Dedifferentiated amniotic fluid mesenchymal stem cell (primary cell): Measurements from ENCODE around the gene OPRL1.

Source experiments
- DNase-seq: peaks from one replicate; pipeline ENCODE4 v3.0.0-alpha.2; 2016; ENCODE audit errors: extremely low spot score

The OPRL1 gene

DNA sequence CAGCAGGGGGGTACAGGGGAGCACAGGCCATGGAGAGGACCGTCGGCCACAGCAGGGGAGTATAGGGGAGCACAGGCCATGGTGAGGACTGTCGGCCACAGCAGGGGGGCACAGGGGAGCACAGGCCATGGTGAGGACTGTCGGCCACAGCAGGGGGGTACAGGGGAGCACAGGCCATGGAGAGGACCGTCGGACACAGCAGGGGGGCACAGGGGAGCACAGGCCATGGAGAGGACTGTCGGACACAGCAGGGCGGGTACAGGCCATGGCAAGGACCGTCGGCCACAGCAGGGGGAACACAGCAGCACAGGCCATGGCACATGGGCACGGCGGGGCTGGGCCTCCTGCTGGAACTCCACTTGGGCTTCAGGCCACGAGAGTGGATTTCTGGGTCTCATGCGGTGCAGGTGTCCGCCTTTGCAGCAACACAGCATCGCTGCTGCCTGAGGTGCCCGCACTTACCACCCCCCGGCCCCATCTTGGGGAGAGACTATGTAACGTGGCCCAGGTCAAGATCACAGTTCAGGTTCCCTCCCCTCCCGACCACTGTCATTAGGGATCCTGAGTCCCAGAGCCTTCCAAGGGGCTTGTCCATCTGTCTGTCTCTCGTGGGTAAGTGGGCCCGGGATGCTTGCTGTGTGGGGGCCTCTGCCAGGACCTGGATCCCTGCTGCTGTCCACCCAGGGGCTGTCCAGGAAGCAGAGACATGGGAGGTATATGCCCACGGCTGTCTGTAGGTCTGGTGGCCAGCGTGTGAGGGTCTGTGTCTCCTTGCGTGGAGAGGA is 25.0 kb downstream of the OPRL1 start:
- DNase-seq: no peak

DNA sequence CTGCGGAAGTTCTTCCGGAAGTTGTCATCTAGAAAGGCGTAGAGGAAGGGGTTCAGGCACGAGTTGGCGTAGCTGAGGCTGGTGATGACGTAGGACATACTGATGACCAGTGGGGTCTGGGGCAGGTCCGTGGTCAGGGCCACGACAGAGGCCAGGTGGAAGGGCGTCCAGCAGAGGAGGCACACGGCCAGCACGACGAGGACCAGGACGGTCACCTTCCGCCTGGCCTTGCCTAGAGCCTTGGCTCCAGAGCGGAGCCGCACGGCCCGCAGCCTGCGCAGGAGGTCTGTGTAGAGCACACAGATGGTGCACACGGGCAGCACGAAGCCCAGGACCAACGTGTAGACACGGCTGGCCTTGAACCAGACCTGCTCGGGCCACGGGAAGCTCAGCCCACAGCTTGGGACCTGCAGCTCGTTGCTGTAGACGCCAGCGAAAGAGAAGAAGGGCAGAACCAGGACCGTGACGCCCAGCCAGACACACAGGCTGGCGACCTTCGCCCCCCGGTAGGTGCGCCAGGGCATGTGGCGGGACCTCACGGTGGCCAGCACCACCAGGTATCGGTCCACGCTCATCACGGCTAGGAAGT is 26.1 kb downstream of the OPRL1 start:
- DNase-seq: no peak

DNA sequence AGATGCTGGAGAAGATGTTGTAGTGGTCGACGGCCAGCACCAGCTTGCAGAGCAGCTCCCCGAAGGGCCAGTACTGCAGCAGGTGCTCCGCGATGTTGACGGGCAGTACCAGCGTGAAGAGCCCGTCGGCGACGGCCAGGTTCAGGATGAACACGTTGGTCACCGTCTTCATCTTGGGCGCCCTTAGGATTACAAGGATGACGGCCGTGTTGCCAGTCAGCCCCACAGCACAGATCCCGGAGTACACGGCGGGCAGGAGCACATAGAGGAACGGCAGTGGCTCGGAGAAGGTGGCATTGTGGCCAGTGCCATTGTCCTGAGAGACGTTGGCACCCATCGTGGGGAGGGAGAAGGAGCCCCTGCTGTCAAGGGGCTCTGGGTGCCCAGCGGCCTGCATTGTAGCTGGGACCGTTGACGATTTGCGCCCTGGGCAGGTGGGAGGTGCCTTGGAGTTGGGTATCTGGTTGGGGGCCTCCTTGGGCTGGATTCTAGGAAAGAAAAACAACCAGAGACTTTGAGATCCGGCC is 26.6 kb downstream of the OPRL1 start:
- no peak for DNase-seq

DNA sequence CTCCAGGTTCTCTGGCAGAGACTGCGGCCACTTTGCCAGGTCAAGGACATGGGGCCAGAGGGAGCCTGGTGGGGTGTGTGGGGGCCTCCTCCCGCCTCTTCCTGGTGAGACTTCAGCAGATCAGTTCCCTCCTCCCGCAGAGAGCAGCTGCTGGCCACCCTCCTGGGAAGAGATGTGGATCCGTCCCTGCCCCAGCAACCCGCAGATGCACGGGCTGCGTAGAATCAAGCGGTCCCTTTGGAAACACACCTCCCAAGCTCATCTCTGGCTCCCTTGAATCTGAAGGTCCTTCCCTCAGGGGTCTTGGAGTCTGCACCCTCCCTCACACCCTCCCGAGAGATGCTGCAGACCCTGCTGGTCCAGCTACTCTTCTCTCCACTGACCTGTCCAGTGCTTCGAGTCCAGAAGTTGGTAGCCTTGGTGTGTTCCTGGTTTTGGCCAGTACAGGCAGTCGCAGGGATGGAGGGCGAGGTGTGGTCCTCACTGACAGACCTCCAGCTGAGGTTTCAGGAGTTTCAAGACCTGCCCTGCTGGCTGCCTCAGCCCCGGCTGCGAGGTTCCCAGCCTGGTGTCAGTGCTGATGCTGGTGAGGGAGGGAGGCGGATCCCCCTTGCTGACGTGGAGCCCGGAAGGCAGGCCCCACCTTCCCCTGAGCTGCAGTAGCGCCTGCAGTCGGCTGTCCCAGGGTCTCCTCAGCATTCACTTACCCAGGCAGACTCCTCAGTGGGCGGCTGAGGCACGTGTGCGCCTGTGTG is 27.3 kb downstream of the OPRL1 start, which contains the start of gene NPBWR2:
Gene NPBWR2 (minus strand): TSS at position 585 of the 755 bp plus-strand sequence. CDS start 734 bp downstream, outside the sequence.
- no peak for DNase-seq

DNA sequence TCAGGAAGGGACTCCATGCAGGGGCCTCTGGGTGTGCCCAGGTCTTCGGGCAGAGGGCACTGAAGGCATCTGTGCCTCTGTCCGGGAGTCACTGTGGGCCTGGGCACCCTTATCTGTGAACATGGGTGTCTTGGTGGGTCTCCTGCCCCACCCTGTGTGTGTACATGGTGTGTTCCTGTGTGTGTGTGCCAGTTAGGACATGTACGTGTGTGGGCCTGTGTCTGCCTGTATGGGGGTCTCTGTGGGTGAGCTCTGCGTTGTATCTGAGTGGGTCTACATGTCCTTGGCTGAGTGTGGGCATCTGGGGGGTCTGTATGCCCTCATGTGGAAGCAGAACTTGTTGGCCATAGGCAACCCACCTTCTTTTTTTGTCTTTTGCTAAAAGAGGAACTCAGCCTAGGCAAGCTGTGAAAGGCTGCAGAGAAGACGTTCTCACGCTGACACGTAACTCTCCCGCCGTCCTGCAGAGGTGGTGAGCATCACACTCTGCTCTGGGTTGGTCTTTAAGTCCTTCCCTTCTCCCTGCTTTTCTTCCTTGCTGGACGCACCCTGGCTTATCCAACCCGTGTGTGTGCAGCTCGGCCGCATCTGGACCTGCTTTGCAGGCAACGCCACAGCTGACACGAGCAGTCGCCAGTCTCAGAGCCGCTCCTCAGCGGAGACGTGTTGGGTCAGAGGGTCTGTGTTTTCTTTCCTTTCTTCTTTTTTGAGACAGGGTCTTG is 28.0 kb downstream of the OPRL1 start:
- DNase-seq: no peak

DNA sequence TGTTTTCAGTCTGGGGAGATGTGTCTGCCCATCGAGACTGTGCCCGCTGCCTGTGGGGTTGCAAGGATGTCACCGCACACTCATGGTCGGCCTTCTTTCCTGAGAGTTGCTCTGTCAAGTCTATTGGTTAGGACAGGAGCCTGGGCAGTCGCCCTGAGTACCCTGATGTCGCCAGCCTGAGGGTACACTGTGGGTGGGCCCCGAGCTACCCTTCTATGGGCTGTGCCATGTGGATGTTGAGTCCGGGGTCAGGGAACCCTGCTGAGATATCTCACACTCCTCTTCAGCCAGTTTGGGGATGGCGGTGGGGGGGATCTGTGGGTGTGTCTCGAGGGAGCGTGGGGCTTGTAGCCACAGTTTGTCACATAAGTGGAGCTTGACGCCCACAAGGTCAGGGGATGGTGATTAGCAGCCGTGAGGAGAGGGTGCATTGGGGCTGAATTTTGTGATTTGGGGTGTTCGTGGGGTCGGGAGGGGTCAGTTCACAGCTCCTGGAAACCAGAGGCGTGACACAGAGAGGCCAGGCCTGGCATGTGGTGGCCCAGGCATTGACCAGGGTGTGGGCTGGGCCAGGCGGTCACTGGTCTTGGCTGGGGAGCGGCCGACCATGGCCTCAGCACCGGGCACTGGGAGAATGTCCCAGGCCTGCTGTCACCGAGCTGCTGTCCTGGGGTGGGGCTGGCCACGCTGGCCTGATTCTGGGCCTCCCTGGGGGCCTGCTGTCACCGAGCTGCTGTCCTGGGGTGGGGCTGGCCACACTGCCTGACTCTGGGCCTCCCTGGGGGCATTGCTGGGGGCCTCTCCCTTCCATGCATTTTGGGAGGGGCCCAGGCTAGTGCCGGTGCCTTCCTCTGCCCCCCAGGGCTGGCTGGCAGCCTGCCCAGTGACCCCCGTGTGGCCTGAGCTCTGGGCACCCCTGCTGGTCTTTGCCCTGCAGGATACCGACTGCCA is 29.1 kb downstream of the OPRL1 start:
- no peak for DNase-seq

DNA sequence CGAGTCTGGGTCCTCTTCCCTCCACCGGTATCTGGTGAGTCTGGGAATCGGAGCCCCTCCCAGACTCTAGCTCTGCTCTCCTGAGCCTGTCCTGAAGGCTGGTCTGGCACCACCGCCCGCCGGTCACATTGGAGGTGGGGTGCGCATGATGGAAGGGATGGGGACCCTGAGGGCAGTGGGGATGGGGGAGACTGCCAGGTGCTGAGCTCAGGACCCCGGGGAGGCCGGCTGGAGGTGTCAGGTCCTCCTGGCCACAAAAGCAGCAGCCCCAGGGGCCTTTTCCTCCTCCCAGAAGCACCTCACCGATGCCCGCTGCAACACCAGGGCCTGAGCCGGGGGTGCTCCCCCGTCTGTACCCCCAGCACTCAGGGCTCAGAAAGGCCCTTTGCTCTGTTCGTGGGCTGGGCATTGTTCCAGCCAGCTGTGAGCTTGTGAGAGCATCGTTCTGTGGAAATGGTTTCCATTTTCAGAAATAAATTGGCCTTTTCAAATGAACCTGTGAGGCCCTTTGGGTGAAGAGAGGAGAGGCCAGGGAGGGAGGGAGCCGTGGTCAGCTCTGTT is 30.0 kb downstream of the OPRL1 start:
- no peak for DNase-seq

DNA sequence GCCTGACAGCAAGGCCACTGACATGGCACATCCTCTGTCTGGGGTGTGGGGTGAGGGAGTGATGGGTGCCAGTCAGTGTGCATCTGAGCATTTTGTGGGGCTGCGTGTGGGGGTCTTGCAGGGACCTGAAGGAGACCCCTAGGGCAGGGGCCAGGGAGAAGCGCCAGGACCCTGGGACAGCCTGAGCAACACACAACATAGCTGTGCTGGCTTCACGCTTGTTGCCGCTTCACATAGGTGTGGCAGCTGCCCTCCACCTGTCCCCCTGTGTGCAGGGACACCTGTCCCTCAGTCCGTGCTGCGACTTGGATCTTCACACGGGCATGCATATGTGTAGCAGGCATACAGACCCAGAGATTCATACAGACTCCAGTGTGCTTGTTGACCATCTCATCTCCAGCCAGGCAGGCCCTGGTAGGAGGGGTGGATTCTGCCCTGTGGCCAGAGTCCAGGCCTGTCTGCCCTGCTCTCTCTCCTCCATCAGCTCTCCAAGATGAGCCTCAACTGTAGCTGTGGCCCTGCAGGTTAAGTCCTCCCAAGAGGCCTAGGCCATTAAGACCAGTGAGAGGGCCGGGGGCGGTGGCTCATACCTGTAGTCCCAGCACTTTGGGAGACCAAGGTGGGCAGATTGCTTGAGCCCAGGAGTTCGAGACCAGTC is 30.7 kb downstream of the OPRL1 start:
- DNase-seq: no peak

DNA sequence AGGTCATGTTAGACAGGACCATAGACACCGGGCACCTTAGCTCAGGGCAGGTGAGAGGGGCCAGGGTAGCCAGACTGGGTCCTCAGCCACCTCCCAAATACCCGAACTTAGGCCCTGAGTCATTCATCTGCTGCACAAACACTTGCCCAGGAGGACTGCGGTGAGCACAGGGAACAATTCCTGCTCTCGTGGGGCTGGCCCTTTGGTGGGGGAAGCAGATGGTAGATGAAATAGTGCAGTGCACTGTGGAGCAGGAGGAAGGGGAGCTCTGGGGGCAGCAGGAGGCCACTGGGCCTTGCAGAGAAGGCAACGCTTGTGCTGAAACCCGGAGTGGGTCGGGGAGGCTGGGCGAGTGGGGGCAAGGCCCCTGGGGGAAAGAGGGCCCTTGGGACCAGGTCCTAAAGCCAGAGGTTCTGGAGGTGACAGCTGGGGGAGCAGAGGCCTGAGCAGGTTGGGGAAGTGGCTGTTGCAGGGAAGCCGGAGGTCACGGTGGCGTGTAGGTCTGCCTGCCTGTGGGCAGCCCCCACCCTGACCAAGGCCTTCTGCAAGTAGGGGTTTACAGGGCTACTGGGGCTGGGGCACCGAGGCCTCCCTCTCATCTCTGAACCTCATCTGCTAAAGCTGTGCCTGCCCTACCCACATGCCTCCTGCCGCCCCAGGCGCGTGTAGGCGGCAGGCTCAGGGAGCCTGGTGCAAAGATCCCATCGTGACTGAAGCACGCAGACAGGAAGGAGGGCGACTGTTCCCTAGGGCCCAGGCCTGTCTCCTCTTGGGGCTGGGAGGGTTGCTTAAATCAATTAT is 32.2 kb downstream of the OPRL1 start:
- no peak for DNase-seq

DNA sequence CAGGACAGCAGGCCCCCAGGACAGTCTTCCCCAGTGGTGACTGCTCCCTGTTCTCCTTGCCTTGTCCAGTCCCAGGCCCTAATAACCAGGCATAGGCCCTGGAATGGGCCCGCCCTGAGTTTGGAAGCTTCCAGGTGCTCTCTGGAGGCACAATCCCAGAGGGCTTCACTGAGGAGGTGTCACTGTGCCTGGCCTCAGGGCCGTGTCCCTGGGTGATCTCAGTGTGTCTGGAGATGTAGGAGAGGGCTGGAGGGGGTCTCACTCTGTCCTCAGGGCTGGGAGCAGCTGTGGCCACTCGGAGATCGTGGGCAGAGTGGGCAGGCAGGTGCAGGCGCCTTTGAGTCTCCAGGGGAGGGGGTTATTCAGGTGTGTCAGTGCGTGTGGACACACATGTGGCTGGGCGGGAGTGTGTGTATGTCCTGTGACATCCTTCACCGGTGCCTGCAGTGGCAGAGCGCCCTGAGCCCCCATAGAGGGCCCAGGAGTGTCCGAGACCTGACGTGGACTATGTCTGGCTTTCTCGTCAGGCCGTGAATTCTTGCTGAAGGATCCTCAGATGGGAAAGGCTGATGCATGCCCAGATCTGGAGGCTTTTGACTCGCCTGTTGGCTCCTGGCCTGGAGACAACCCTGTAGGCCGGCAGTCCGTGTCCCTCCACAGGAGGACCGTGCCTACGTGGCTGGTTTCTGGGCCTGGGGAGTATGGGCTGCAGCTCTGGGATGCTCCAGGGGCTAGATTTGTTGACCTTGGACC is 33.0 kb downstream of the OPRL1 start:
- DNase-seq: no peak

DNA sequence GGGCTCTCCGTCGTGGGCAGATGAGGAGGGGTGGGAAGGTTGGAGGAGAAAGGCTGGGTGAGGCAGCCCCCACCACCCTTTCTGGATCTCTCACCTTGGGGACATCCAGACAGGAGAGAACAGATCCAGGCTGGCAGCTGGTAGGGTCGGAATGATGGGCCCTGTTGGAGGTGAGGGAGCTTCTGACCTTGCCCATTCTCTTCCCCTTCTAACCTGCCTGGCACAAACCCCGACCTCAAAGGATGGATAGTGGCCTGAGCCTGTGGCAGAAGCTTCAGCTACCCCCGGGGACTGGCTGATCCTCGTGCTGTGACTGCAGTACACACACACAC is 33.5 kb downstream of the OPRL1 start:
- DNase-seq: no peak

DNA sequence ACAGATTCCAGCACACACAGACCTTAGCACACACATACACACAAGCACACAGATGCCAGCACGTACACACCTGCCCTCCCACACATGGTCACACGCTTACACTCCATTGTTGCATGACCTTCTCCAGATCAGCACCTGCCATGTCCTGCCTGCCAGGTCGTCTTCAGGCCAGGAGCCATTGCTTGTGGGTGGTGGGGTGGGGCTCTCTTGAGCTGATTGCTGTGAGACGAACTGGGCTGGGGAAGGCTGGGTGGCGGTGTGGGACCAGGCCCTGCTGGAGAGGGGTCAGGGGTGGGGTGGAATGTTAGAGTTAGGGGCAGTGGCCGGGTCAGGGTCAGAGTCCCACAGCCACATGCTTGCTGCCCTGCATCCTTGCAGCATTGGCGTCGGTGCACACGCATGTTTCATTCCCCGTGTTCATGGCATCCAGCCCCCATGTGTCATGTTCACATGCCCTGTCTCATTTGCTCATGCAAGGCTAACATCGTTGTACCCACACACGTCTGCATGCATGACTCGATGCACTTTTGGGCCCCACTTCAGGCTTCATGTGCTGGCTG is 34.0 kb downstream of the OPRL1 start:
- no peak for DNase-seq

DNA sequence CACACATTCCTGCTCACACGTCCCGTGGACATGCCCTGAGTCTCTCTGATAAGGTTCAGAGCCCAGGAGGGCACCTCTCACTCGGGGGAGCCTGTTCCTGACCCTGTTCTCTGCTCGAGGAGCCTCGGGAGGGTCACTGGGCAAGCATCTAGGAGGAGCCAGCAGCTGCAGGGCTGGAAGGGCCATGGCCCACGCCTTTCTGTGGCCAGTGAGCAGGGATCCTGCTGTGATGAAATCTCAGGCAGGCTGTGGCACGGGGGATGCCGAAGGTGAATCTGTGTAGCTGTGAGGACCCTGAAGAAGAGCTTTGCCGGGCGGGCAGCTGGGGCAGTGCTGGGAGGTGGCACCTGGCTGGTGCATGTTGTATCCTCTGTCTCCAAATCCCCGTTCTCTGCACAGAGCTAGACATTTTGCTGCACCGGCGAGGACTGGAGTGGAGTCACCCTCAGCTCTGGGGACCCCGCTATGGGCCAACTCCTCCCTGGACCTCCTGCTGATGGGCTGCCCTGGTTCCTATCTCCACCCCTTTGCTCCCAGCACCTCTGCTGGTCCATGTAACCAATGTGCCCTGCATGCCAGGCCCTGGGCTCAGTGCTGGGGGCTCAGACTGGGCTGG is 34.6 kb downstream of the OPRL1 start:
- no peak for DNase-seq

DNA sequence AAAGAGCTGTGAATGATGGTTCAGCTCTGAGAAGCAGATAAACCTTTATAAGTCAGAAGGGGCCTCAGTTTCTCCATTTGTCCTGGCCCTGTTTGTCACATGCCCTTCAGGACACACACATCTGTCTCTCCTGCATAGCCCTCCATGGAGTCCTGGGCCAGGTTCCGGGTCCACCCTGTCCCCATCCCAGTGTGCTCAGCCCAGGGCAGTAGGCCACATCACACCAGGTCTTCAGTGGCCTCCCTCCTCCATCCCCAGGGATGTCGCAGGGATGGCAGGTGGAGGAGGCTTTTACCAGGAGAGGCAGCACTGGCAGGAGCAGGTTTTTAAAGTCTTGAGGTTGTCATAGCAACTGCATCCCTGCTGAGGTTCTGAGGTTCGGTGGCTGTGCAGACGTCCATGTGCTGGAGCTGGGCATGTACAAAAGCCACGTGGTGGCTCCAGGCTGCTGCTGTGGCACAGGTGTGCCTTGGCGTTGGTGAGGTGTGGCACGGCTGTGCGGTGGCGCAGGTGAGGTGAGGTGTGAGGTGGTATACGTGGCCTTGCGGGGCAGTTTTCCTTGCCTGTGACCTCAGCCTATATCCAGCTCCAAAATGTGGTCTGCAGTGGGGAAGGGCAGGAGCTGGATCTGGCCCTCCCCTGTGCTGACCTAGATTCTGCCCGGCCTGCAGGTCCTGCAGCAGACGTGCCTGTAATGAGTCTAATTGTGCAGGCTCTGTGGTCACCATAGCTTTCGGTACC is 35.5 kb downstream of the OPRL1 start:
- DNase-seq: no peak

DNA sequence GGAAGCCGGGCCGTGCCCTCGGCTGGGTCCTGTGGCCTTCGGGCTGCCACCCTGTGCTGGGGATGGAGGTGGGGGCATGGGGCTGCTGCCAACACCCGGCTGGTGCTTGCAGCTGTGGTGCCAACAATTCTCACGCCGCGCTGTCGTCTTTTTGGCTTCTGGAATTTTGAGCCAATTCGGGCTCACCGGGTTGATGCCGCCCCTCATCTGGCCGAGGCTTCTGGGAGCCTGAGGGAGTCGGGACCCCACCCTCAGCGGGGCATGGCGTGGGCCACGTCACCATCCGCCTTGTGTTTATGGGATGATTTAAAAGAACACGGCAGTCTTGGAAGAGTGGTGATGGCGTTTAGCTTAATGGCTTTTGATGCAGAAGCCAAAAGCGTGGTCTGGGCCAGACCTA is 36.1 kb downstream of the OPRL1 start:
- DNase-seq: no peak

DNA sequence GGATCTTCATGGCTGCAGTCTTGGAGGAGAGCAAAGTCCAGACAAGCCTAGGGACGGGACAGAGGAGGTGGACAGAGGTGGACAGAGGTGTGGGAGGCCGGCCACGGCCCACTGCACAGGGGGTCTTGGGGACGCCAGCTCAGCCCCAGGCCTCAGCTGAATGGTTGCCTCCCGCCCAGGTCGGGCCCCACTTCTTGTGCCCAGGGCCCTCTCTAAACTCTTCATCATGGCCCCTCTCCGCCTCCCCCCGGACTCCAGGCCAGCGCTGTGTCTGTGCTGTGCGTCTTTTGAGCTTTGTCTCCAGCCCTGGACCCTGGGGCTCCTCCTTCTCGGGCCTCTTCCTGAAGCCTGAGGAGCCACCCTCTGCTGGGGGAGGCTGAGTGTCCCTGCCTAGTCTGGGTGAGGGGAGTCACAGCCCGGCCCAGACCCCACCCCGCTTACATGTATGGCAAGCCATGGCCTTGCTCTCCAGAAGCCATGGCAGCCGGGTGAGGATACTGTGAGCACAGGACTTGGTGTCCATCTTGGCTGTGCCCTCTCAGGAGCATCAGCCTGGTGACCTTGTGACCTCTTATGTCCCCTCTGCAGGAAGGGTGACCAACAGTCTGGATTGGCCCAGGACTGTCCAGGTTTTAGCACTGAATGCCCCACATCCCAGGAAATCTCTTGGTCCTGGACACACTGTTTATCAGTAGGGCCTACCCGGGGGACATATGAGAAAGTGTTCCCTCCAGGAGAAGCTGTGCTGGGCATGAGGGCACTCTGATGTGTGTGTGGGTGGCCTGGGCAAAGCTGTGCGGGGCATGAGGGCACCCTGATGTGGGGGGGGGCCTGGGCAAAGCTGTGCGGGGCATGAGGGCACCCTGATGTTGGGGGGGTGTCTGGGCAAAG is 36.9 kb downstream of the OPRL1 start:
- no peak for DNase-seq
